OCI-LY1 (cell line): ENCODE results near the gene TUBB2B.

Experiments
- H2AFZ ChIP-seq: fragments of 200-600 bp; sonication (generic), shearing (Covaris generic); 2 replicates; pipeline ENCODE4 v1.6.0; 2014; ENCODE audit warnings: antibody characterized with exemption, mild to moderate bottlenecking, low read length
- H3F3A ChIP-seq: fragments of 200-600 bp; sonication (generic), shearing (Covaris generic); 2 replicates; pipeline ENCODE4 v1.6.0; 2014; ENCODE audit warnings: mild to moderate bottlenecking, antibody characterized with exemption, low read length, moderate library complexity; ENCODE audit not compliant: insufficient read depth
- H3K27ac ChIP-seq: fragments of 200-600 bp; sonication (generic); 2 replicates; pipeline ENCODE4 v1.5.1; 2014; ENCODE audit warnings: low read length, mixed run types, mild to moderate bottlenecking, low read depth; ENCODE audit not compliant: poor library complexity, severe bottlenecking
- H3K27me3 ChIP-seq: fragments of 200-600 bp; sonication (generic); 2 replicates; pipeline ENCODE4 v1.6.0; 2014; ENCODE audit warnings: antibody characterized with exemption, mild to moderate bottlenecking, low read length, moderate library complexity; ENCODE audit not compliant: insufficient read depth
- H3K36me3 ChIP-seq: fragments of 200-600 bp; sonication (generic); 2 replicates; pipeline ENCODE4 v1.6.1; 2014; ENCODE audit warnings: mild to moderate bottlenecking, antibody characterized with exemption, low read length, moderate library complexity, mixed read lengths; ENCODE audit not compliant: insufficient read depth
- H3K4me1 ChIP-seq: fragments of 200-600 bp; sonication (generic); 2 replicates; pipeline ENCODE4 v1.5.1; 2014; ENCODE audit warnings: mild to moderate bottlenecking, low read length, moderate library complexity; ENCODE audit not compliant: insufficient read depth, severe bottlenecking
- H3K4me2 ChIP-seq: fragments of 200-600 bp; sonication (generic), shearing (Covaris generic); 2 replicates; pipeline ENCODE4 v1.6.1; 2014; ENCODE audit warnings: low read length
- H3K4me3 ChIP-seq: fragments of 200-600 bp; sonication (generic); 2 replicates; pipeline ENCODE4 v1.5.1; 2014; ENCODE audit warnings: low read length, low read depth, mild to moderate bottlenecking, mixed read lengths; ENCODE audit not compliant: poor library complexity, severe bottlenecking
- H3K79me2 ChIP-seq: fragments of 200-600 bp; shearing (Covaris generic); 2 replicates; pipeline ENCODE4 v1.6.1; 2016; ENCODE audit warnings: mixed run types, low read length, mixed read lengths; ENCODE audit not compliant: insufficient read depth
- H3K9ac ChIP-seq: fragments of 200-600 bp; sonication (generic), shearing (Covaris generic); 2 replicates; pipeline ENCODE4 v1.6.1; 2014; ENCODE audit warnings: mild to moderate bottlenecking, low read length, mixed read lengths
- H3K9me2 ChIP-seq: fragments of 200-600 bp; sonication (generic), shearing (Covaris generic); 2 replicates; pipeline ENCODE4 v1.6.1; 2014; ENCODE audit warnings: low read depth, mild to moderate bottlenecking, low read length, mixed read lengths
- H3K9me3 ChIP-seq: fragments of 200-600 bp; shearing (Covaris generic); 2 replicates; pipeline ENCODE4 v1.6.1; 2014; ENCODE audit warnings: low read length, mixed read lengths
- H4K20me1 ChIP-seq: fragments of 200-600 bp; sonication (generic), shearing (Covaris generic); 2 replicates; pipeline ENCODE4 v1.6.0; 2016; ENCODE audit warnings: mild to moderate bottlenecking, low read length; ENCODE audit not compliant: insufficient read depth
- CTCF ChIP-seq: fragments of 200-600 bp; sonication (generic), shearing (Covaris generic); IDR thresholded peaks from 2 replicates; pipeline ENCODE4 v1.5.1; 2017; ENCODE audit warnings: mild to moderate bottlenecking, antibody characterized with exemption, low read length, moderate library complexity, mixed read lengths
- EZH2 ChIP-seq: fragments of 200-600 bp; sonication (generic), shearing (Covaris generic); IDR thresholded peaks from 2 replicates; pipeline ENCODE4 v1.8.0; 2017; ENCODE audit warnings: borderline replicate concordance, mixed run types, mild to moderate bottlenecking, antibody characterized with exemption, low read length, moderate library complexity, mixed read lengths

TUBB2B gene

GRCh38 chr6:3214898-3215297 lies 12.6 kb downstream of the TUBB2B start:
- no peaks in the 10 kb centered on the region for H3K9me3 ChIP-seq
- H4K20me1 ChIP-seq = no peaks in the 10 kb centered on the region
- no peak overlapping the region for H3K4me2 ChIP-seq
- no peak overlapping the region for H2AFZ ChIP-seq
- no peaks in the 10 kb centered on the region for H3K36me3 ChIP-seq
- H3K4me3 ChIP-seq = no peak overlapping the region
- no peaks in the 10 kb centered on the region for H3F3A ChIP-seq
- H3K9me2 ChIP-seq = no peaks in the 10 kb centered on the region
- H3K27ac ChIP-seq = no peak overlapping the region
- H3K9ac ChIP-seq = no peak overlapping the region
- peaks cover 7% of the 10 kb centered on the region; the same call in 1 of the 2 replicates for H3K27me3 ChIP-seq
- no peaks in the 10 kb centered on the region for H3K79me2 ChIP-seq
- TF ChIP-seq EZH2 (no peak), CTCF (no peak)
- H3K4me1 ChIP-seq = no peaks in the 10 kb centered on the region

GRCh38 chr6:3213334-3213695 lies 14.1 kb downstream of the TUBB2B start:
- Histone ChIP-seq H3K36me3 (no peaks in the 10 kb centered on the region), H3K27me3 (peaks cover 7% of the 10 kb centered on the region; the same call in 1 of the 2 replicates), H3K9me2 (no peaks in the 10 kb centered on the region), H2AFZ (no peak overlapping the region), H3K4me1 (no peaks in the 10 kb centered on the region), H3K27ac (no peak overlapping the region), H3K9me3 (no peaks in the 10 kb centered on the region), H3F3A (no peaks in the 10 kb centered on the region), H4K20me1 (no peaks in the 10 kb centered on the region), H3K79me2 (no peaks in the 10 kb centered on the region), H3K4me3 (no peak overlapping the region), H3K9ac (no peak overlapping the region), H3K4me2 (no peak overlapping the region)
- no peak for TF ChIP-seq CTCF
- no peak for TF ChIP-seq EZH2

DNA sequence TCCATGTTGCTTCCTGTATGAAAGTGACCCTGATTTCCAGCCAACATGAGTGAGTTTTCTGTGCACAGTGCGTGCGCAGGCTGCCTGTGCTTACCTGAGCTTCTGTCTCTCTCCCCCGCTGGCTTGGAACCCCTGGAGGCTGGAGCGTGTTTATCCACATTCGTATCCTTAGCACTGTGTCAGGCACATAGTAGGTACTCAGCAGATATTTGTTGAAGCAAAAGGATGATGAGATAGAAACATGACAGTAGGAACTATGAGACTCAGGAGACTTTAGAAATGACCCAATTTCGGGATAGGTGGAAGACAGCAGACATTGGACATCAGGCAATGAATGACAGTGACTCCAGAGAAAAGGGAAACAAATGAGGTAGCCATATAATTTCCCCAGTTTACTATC lies 15.2 kb downstream of the TUBB2B start:
- Histone ChIP-seq H3K4me1 (no peaks in the 10 kb centered on the region), H3K27me3 (peaks cover 4% of the 10 kb centered on the region; the same call in 1 of the 2 replicates), H4K20me1 (no peaks in the 10 kb centered on the region), H3K36me3 (no peaks in the 10 kb centered on the region), H3K27ac (no peak overlapping the region), H3F3A (no peaks in the 10 kb centered on the region), H3K4me3 (no peak overlapping the region), H3K4me2 (no peak overlapping the region), H3K9me3 (no peaks in the 10 kb centered on the region), H3K9me2 (no peaks in the 10 kb centered on the region), H2AFZ (no peak overlapping the region), H3K9ac (no peak overlapping the region), H3K79me2 (no peaks in the 10 kb centered on the region)
- TF ChIP-seq EZH2 (no peak), CTCF (no peak)
